Measurements from ENCODE around the gene MAD1L1. TPM values are rescaled to one million over a fixed set of nuclear protein-coding genes. Genes with fewer than 3 reads are reported as not detected.

The MAD1L1 gene
- total and polyA plus RNA-seq, 2 of the 4 experiments (the other 2 are of a cell fraction) = 29.0 to 40.9 TPM

GRCh38 chr7:2225336-2225735 is 7.4 kb downstream of the MAD1L1 start:
- no peak for DNase-seq
- ChIA-PET POLR2A (ENCODE audit: unreplicated experiment) (no interaction called here), CTCF (no interaction called here)
- Histone ChIP-seq H2BK20ac (ENCODE audit: low read depth, low read length) (no peak overlapping the region), H3K18ac (ENCODE audit: low read depth, low read length) (no peak overlapping the region), H3K4me2 (ENCODE audit: low read depth, low read length) (no peak overlapping the region), H3K27me3 (ENCODE audit: control insufficient read depth, insufficient read depth, low read length) (no peaks in the 10 kb centered on the region), H3K4me1 (ENCODE audit: control insufficient read depth, insufficient read depth, low read length) (no peaks in the 10 kb centered on the region), H3K36me3 (ENCODE audit: control insufficient read depth, insufficient read depth, low read length) (peaks cover 55% of the 10 kb centered on the region), H4K91ac (ENCODE audit: insufficient read depth, low read depth, low read length) (no peak overlapping the region), H3K9ac (ENCODE audit: low read depth, low read length) (no peak overlapping the region), H4K20me1 (ENCODE audit: insufficient read depth, low read length) (no peaks in the 10 kb centered on the region; the same call in 1 of the 2 replicates), H4K8ac (ENCODE audit: low read depth in 2 of 2, low read length in 2 of 2) (no peak overlapping the region), H3K23ac (ENCODE audit: low read depth, low read length) (no peak overlapping the region), H3K9me1 (ENCODE audit: insufficient read depth, low read length) (no peaks in the 10 kb centered on the region), H2BK5ac (ENCODE audit: low read depth, low read length, poor library complexity, severe bottlenecking) (no peak overlapping the region), H3K56ac (ENCODE audit: extremely low read depth, insufficient read depth, low read length) (no peak overlapping the region), H3K79me1 (ENCODE audit: low read depth in 1 of 2, low read length in 2 of 2) (peaks cover 8 to 43% of the 10 kb centered on the region in 2 experiments; a peak in 3 of 4 replicates), H3K14ac (replicated peaks; ENCODE audit: low read depth, low read length) (no peak overlapping the region), H3K4ac (ENCODE audit: low read depth, low read length) (no peak overlapping the region), H3K9me3 (ENCODE audit: control insufficient read depth, insufficient read depth, low read length) (no peaks in the 10 kb centered on the region), H2AK9ac (replicated peaks; ENCODE audit: low read depth, low read length, poor library complexity) (no peak overlapping the region), H2BK120ac (ENCODE audit: low read depth, low read length) (no peak overlapping the region), H3K4me3 (ENCODE audit: insufficient read depth, low read depth, low read length) (no peak overlapping the region), H2BK15ac (ENCODE audit: low read depth, low read length) (no peak overlapping the region), H4K5ac (ENCODE audit: low read depth, low read length) (no peak overlapping the region), H2AFZ (replicated peaks; ENCODE audit: low read length, poor library complexity) (no peak overlapping the region), H3K27ac (ENCODE audit: insufficient read depth, low read length) (no peak overlapping the region), H2AK5ac (ENCODE audit: low read depth, low read length) (no peak overlapping the region)
- no TSS peak for BruUV-seq (replicated peaks)
- in situ Hi-C loops (cut with MboI; ENCODE audit: low sequenced_read_pairs) = no loop called here
- WGBS, 2 experiments (ENCODE audit: extremely low coverage in 2 of 2, insufficient read length in 1 of 2) = 97% methylated on average over 10 of the region's 14 CpGs; no CpG with 5 or more reads in 1 of the 2 experiments
- TF ChIP-seq BHLHE40 (IDR thresholded peaks at IDR 0.05; ENCODE audit: low read depth, low read length) = no peak
- dilution Hi-C loops (cut with HindIII; ENCODE audit: low sequenced_read_pairs, unreplicated experiment) = no loop called here
- intact Hi-C loops (cut with micrococcal nuclease) = no loop called here
- ATAC-seq (ENCODE audit: low read depth) = no peak
